NCI-H1105 (cell line): ENCODE data around the gene ITPR2.
"Not testable (repeated sequence)": the region's sequence is repeated elsewhere in the genome, so short reads cannot be mapped to it uniquely, and the experiment has no call there.

Experiments used
- DNase-seq: peaks from one replicate; lab custom pipeline; 2025; lab: John Stamatoyannopoulos, UW

Gene ITPR2

GRCh38 chr12:26445909-26446308 is 387.1 kb downstream of the ITPR2 start:
- DNase-seq: no peak

GRCh38 chr12:26443309-26443708 is 389.7 kb downstream of the ITPR2 start:
- DNase-seq: no peak

- no peak for DNase-seq
Measured at GRCh38 chr12:26441434-26441833, 391.6 kb downstream of the ITPR2 start.

GRCh38 chr12:26435069-26435404 is 398.0 kb downstream of the ITPR2 start:
- DNase-seq: no peak

GRCh38 chr12:26434299-26435068 is 398.5 kb downstream of the ITPR2 start:
- DNase-seq: peak; percentile 53

GRCh38 chr12:26433701-26434100 is 399.3 kb downstream of the ITPR2 start:
- not testable (repeated sequence) for DNase-seq

GRCh38 chr12:26431211-26431610 is 401.8 kb downstream of the ITPR2 start:
- DNase-seq: no peak

- not testable (repeated sequence) for DNase-seq
Measured at GRCh38 chr12:26430596-26430995, 402.4 kb downstream of the ITPR2 start.

- no peak for DNase-seq
Measured at GRCh38 chr12:26429070-26429691, 403.8 kb downstream of the ITPR2 start.

GRCh38 chr12:26428420-26428819 is 404.6 kb downstream of the ITPR2 start:
- DNase-seq: no peak

GRCh38 chr12:26426652-26427051 is 406.3 kb downstream of the ITPR2 start:
- no peak for DNase-seq

- no peak for DNase-seq
Measured at GRCh38 chr12:26425587-26426260, 407.3 kb downstream of the ITPR2 start.

- DNase-seq: no peak
Measured at GRCh38 chr12:26422839-26423398, 410.1 kb downstream of the ITPR2 start.

- DNase-seq: no peak
Measured at GRCh38 chr12:26416550-26416949, 416.4 kb downstream of the ITPR2 start.

- DNase-seq: no peak
Measured at GRCh38 chr12:26410689-26411088, 422.3 kb downstream of the ITPR2 start.

GRCh38 chr12:26406813-26407212 is 426.2 kb downstream of the ITPR2 start:
- DNase-seq: no peak

- DNase-seq: no peak
Measured at GRCh38 chr12:26406391-26406790, 426.6 kb downstream of the ITPR2 start.

GRCh38 chr12:26403601-26404000 is 429.4 kb downstream of the ITPR2 start:
- DNase-seq: no peak

GRCh38 chr12:26402648-26403047 is 430.3 kb downstream of the ITPR2 start:
- peak; percentile 40 for DNase-seq

- no peak for DNase-seq
Measured at GRCh38 chr12:26401874-26402273, 431.1 kb downstream of the ITPR2 start.

GRCh38 chr12:26400627-26401026 is 432.4 kb downstream of the ITPR2 start:
- DNase-seq: no peak

- no peak for DNase-seq
Measured at GRCh38 chr12:26399381-26399780, 433.6 kb downstream of the ITPR2 start.

- DNase-seq: no peak
Measured at GRCh38 chr12:26396402-26396801, 436.6 kb downstream of the ITPR2 start.
